H9 (cell line): Measurements from ENCODE around the gene DCST2. TPM values are rescaled to one million over a fixed set of nuclear protein-coding genes. Genes with fewer than 3 reads are reported as not detected.

ENCODE experiments used
- DNase-seq: peaks from one replicate; pipeline ENCODE4 v3.0.0-alpha.2; 2017
- H2AFZ ChIP-seq: one replicate; pipeline ENCODE4 v1.6.1; 2013; ENCODE audit warnings: mild to moderate bottlenecking, low read length, control low read depth, moderate library complexity
- H2AK5ac ChIP-seq: 2 replicates; pipeline ENCODE4 v1.6.1; 2013; ENCODE audit warnings: low read length, control low read depth, mixed read lengths; ENCODE audit not compliant: insufficient read length
- H2BK120ac ChIP-seq: one replicate; pipeline ENCODE4 v1.6.1; 2013; ENCODE audit warnings: low read depth, mild to moderate bottlenecking, low read length, control low read depth, inconsistent platforms; ENCODE audit not compliant: poor library complexity, severe bottlenecking
- H2BK12ac ChIP-seq: 2 replicates; pipeline ENCODE4 v1.6.1; 2013; ENCODE audit warnings: low read length, control low read depth, mixed read lengths, low read depth; ENCODE audit not compliant: insufficient read length
- H2BK15ac ChIP-seq: 2 replicates; pipeline ENCODE4 v1.6.1; 2013; ENCODE audit warnings: low read depth, low read length, control low read depth
- H2BK20ac ChIP-seq: one replicate; pipeline ENCODE4 v1.6.1; 2013; ENCODE audit warnings: low read depth, mild to moderate bottlenecking, low read length, control low read depth, inconsistent platforms; ENCODE audit not compliant: poor library complexity, severe bottlenecking
- H2BK5ac ChIP-seq: 2 replicates; pipeline ENCODE4 v1.6.1; 2013; ENCODE audit warnings: low read length, control low read depth, mixed read lengths; ENCODE audit not compliant: insufficient read length
- H3K14ac ChIP-seq: 2 replicates; pipeline ENCODE4 v1.6.1; 2013; ENCODE audit warnings: low read length, control low read depth; ENCODE audit not compliant: insufficient read depth
- H3K18ac ChIP-seq: 2 replicates; pipeline ENCODE4 v1.6.1; 2013; ENCODE audit warnings: low read depth, mild to moderate bottlenecking, mixed read lengths, low read length, control low read depth; ENCODE audit not compliant: insufficient read length
- H3K23ac ChIP-seq: 2 replicates; pipeline ENCODE4 v1.6.1; 2013; ENCODE audit warnings: low read length, control low read depth, mixed read lengths, low read depth; ENCODE audit not compliant: insufficient read length
- H3K23me2 ChIP-seq: 2 replicates; pipeline ENCODE4 v1.6.1; 2013; ENCODE audit warnings: low read depth, mild to moderate bottlenecking, mixed read lengths, low read length, control low read depth; ENCODE audit not compliant: insufficient read length, poor library complexity, severe bottlenecking
- H3K27ac ChIP-seq: 2 replicates; pipeline ENCODE4 v1.5.1; 2013; ENCODE audit warnings: low read length, control low read depth, mixed read lengths, low read depth; ENCODE audit not compliant: insufficient read length
- H3K27me3 ChIP-seq: 2 replicates; pipeline ENCODE4 v1.6.1; 2013; ENCODE audit warnings: low read length, control low read depth, inconsistent platforms; ENCODE audit not compliant: insufficient read depth
- H3K4ac ChIP-seq: 2 replicates; pipeline ENCODE4 v1.6.1; 2013; ENCODE audit warnings: low read depth, mild to moderate bottlenecking, control low read depth, inconsistent platforms, low read length, moderate library complexity
- H3K4me1 ChIP-seq: 2 replicates; pipeline ENCODE4 v1.6.1; 2013; ENCODE audit warnings: low read length, control low read depth, inconsistent platforms; ENCODE audit not compliant: insufficient read depth
- H3K4me2 ChIP-seq: 2 replicates; pipeline ENCODE4 v1.6.1; 2013; ENCODE audit warnings: low read length, control low read depth, mixed read lengths; ENCODE audit not compliant: insufficient read length, insufficient read depth
- H3K56ac ChIP-seq: 2 replicates; pipeline ENCODE4 v1.6.1; 2013; ENCODE audit warnings: low read depth, mild to moderate bottlenecking, mixed read lengths, low read length, control low read depth; ENCODE audit not compliant: insufficient read length
- H3K79me1 ChIP-seq: 2 replicates; pipeline ENCODE4 v1.6.1; 2013; ENCODE audit warnings: low read depth, mild to moderate bottlenecking, moderate library complexity, low read length, control low read depth, inconsistent platforms; ENCODE audit not compliant: insufficient read depth, poor library complexity, severe bottlenecking
- H3K79me2 ChIP-seq: 2 replicates; pipeline ENCODE4 v1.6.1; 2013; ENCODE audit warnings: low read length, control low read depth, inconsistent platforms; ENCODE audit not compliant: insufficient read depth
- H3K9ac ChIP-seq: 2 replicates; pipeline ENCODE4 v1.6.1; 2013; ENCODE audit warnings: low read length, control low read depth, mixed read lengths; ENCODE audit not compliant: insufficient read length; ENCODE audit errors: extremely low read depth
- H3K9me3 ChIP-seq: one replicate; pipeline ENCODE4 v1.6.1; 2013; ENCODE audit warnings: low read depth, low read length, inconsistent platforms; ENCODE audit not compliant: control insufficient read depth
- H3T11ph ChIP-seq: one replicate; pipeline ENCODE4 v1.6.1; 2013; ENCODE audit warnings: mild to moderate bottlenecking, low read length, control low read depth, inconsistent platforms
- H4K20me1 ChIP-seq: one replicate; pipeline ENCODE4 v1.6.1; 2013; ENCODE audit not compliant: control insufficient read depth, insufficient read length, insufficient read depth
- H4K5ac ChIP-seq: 2 replicates; pipeline ENCODE4 v1.6.1; 2013; ENCODE audit warnings: low read depth, mild to moderate bottlenecking, mixed read lengths, low read length, control low read depth; ENCODE audit not compliant: insufficient read length
- H4K8ac ChIP-seq: replicated peaks from 2 replicates; pipeline ENCODE4 v1.6.1; 2013; ENCODE audit warnings: low read length, control low read depth, mixed read lengths, low read depth; ENCODE audit not compliant: insufficient read length
- H4K91ac ChIP-seq: 2 replicates; pipeline ENCODE4 v1.6.1; 2013; ENCODE audit warnings: low read depth, mild to moderate bottlenecking, moderate library complexity, mixed read lengths, low read length, control low read depth; ENCODE audit not compliant: insufficient read length
- H3K27ac Mint-ChIP-seq, 3 experiments: 2 replicates in 2 of 3; 3 replicates in 1 of 3; pipeline ENCODE4 v1.8.0; 2020 to 2021; ENCODE audit warnings: mixed read lengths in 3 of 3, mild to moderate bottlenecking in 1 of 3, moderate library complexity in 1 of 3
- H3K27me3 Mint-ChIP-seq: 2 replicates; pipeline ENCODE4 v1.8.0; 2021; ENCODE audit warnings: low read depth, mild to moderate bottlenecking, moderate library complexity, mixed read lengths
- H3K36me3 Mint-ChIP-seq, 3 experiments: 2 replicates in 2 of 3; 3 replicates in 1 of 3; pipeline ENCODE4 v1.8.0; 2020 to 2021; ENCODE audit warnings: low read depth in 3 of 3, mixed read lengths in 3 of 3; ENCODE audit not compliant: insufficient read depth in 1 of 3
- H3K4me1 Mint-ChIP-seq, 2 experiments: 2 replicates each; pipeline ENCODE4 v1.8.0; 2020; ENCODE audit warnings: mixed read lengths in 2 of 2
- H3K4me3 Mint-ChIP-seq, 2 experiments: 2 replicates in 1 of 2; 3 replicates in 1 of 2; pipeline ENCODE4 v1.8.0; 2020 to 2021; ENCODE audit warnings: mild to moderate bottlenecking in 2 of 2, mixed read lengths in 2 of 2, moderate library complexity in 1 of 2
- H3K9me3 Mint-ChIP-seq, 2 experiments: 2 replicates in 1 of 2; 3 replicates in 1 of 2; pipeline ENCODE4 v1.8.0; 2020; ENCODE audit warnings: mild to moderate bottlenecking in 2 of 2, mixed read lengths in 2 of 2, moderate library complexity in 1 of 2
- CTCF ChIP-seq: fragments of 200-600 bp; sonication (generic); conservative IDR thresholded peaks from 3 replicates; pipeline ENCODE4 v1.8.0; 2021; ENCODE audit warnings: antibody characterized with exemption, mild to moderate bottlenecking
- WGBS: extraction: QIAGEN DNeasy Blood & Tissue Kit; methylation state at CpG from one replicate; pipeline ENCODE4 v1.1.7; 2013; ENCODE audit warnings: missing lambda C conversion rate, low lambda C conversion rate, mixed read lengths; ENCODE audit not compliant: insufficient read length; ENCODE audit errors: extremely low coverage; 5-methylcytosine and 5-hydroxymethylcytosine counted together
- total RNA-seq: library from RNA; stranded (reverse); gene quantifications from 2 replicates; pipeline ENCODE4 v1.2.1, GENCODE V29; 2021

Gene DCST2
- total RNA-seq, 1 experiment from 2014 or later: 0.35 TPM

- Histone ChIP-seq H3K79me1 (no peaks in the 10 kb centered on the region), H3K56ac (no peak overlapping the region), H4K5ac (no peak overlapping the region), H3K18ac (no peak overlapping the region), H2BK120ac (no peak overlapping the region), H3K27me3 (no peaks in the 10 kb centered on the region), H3K4me2 (no peak overlapping the region), H3K23ac (no peak overlapping the region), H2BK15ac (no peak overlapping the region), H3K9ac (no peak overlapping the region), H2BK5ac (no peak overlapping the region), H4K20me1 (no peaks in the 10 kb centered on the region), H3K4ac (no peak overlapping the region), H4K8ac (no peak overlapping the region), H2BK20ac (no peak overlapping the region), H4K91ac (no peak overlapping the region), H3K14ac (no peak overlapping the region), H3T11ph (no peak overlapping the region), H3K79me2 (no peaks in the 10 kb centered on the region), H3K23me2 (no peaks in the 10 kb centered on the region), H2AFZ (no peak overlapping the region), H3K27ac (no peak overlapping the region), H3K9me3 (no peaks in the 10 kb centered on the region), H2BK12ac (no peak overlapping the region), H2AK5ac (no peak overlapping the region), H3K4me1 (no peaks in the 10 kb centered on the region)
- WGBS: no CpG with 5 or more reads among the region's 20 CpGs
- Mint-ChIP-seq H3K9me3 (no peaks in the 10 kb centered on the region), H3K27me3 (peaks cover 46% of the 10 kb centered on the region), H3K4me1 (peaks cover 3 to 8% of the 10 kb centered on the region in 2 experiments; a peak in 2 of 4 replicates), H3K36me3 (no peaks in the 10 kb centered on the region), H3K4me3 (no peak overlapping the region), H3K27ac (no peak overlapping the region)
- TF ChIP-seq CTCF: no peak
- no peak for DNase-seq
Measured at GRCh38 chr1:155034318-155035208, 982 bp upstream of the DCST2 start.
